ENCODE data around the gene KRTAP19-3.
"Not testable (repeated sequence)": the region's sequence is repeated elsewhere in the genome, so short reads cannot be mapped to it uniquely, and the experiment has no call there.

The KRTAP19-3 gene

GRCh38 chr21:30491963-30492428, at the start of gene KRTAP19-3:
Gene KRTAP19-3 (minus strand): TSS chr21:30492013. CDS start chr21:30491957, 56 bp downstream.
- no peak for DNase-seq

- DNase-seq = no peak
Measured at GRCh38 chr21:30518876-30519275, 27.1 kb upstream of the KRTAP19-3 start.

GRCh38 chr21:30515681-30516080, 23.9 kb upstream of the KRTAP19-3 start:
- no peak for DNase-seq

GRCh38 chr21:30505621-30506205, 13.9 kb upstream of the KRTAP19-3 start:
- not testable (repeated sequence) for DNase-seq

GRCh38 chr21:30502041-30502440, 10.2 kb upstream of the KRTAP19-3 start, which contains the start of gene KRTAP19-5:
Gene KRTAP19-5 (minus strand): TSS chr21:30502141. CDS start chr21:30502090, 51 bp downstream.
- DNase-seq = no peak

- no peak for DNase-seq
Measured at GRCh38 chr21:30497065-30497464, 5.3 kb upstream of the KRTAP19-3 start, which contains the start of gene KRTAP19-4. Gene KRTAP19-4 (minus strand): TSS chr21:30497165. CDS start chr21:30497110, 55 bp downstream.

GRCh38 chr21:30487336-30487735, 4.5 kb downstream of the KRTAP19-3 start, which contains the start of gene KRTAP19-2:
Gene KRTAP19-2 (minus strand): TSS chr21:30487436. CDS start chr21:30487348, 88 bp downstream.
- DNase-seq = no peak

GRCh38 chr21:30486180-30486579, 5.6 kb downstream of the KRTAP19-3 start:
- no peak for DNase-seq

- DNase-seq = no peak
Measured at GRCh38 chr21:30482130-30482529, 9.7 kb downstream of the KRTAP19-3 start.

GRCh38 chr21:30480145-30480544, 11.7 kb downstream of the KRTAP19-3 start, which contains the start of gene KRTAP19-1:
Gene KRTAP19-1 (minus strand): TSS chr21:30480367. CDS start chr21:30480317, 50 bp downstream.
- no peak for DNase-seq

- no peak for DNase-seq
Measured at GRCh38 chr21:30479259-30479658, 12.6 kb downstream of the KRTAP19-3 start.

- no peak for DNase-seq
Measured at GRCh38 chr21:30478004-30478403, 13.8 kb downstream of the KRTAP19-3 start.

GRCh38 chr21:30468900-30469714, 22.7 kb downstream of the KRTAP19-3 start:
- DNase-seq = no peak

- no peak for DNase-seq
Measured at GRCh38 chr21:30463713-30464112, 28.1 kb downstream of the KRTAP19-3 start.

- DNase-seq = no peak
Measured at GRCh38 chr21:30448514-30448913, 43.3 kb downstream of the KRTAP19-3 start.

- no peak for DNase-seq
Measured at GRCh38 chr21:30447056-30447455, 44.8 kb downstream of the KRTAP19-3 start.

- DNase-seq = no peak
Measured at GRCh38 chr21:30444204-30444603, 47.6 kb downstream of the KRTAP19-3 start.

GRCh38 chr21:30443226-30443625, 48.6 kb downstream of the KRTAP19-3 start:
- no peak for DNase-seq

All from DMS153 (cell line).